HEK293T (cell line): ENCODE data around the gene USE1.

ENCODE experiments used
- CTCF ChIA-PET: fragments of 350-600 bp; formaldehyde crosslinking; extraction: SDS; loops from one replicate; lab custom pipeline; 2021; ENCODE audit warnings: antibody characterized with exemption, inconsistent platforms; lab: Yijun Ruan, JAX
- POLR2A ChIA-PET: fragments of 350-600 bp; formaldehyde crosslinking; extraction: SDS; loops from one replicate; lab custom pipeline; 2020; ENCODE audit warnings: antibody characterized with exemption, inconsistent platforms; lab: Yijun Ruan, JAX
- DNase-seq: peaks from one replicate; pipeline ENCODE4 v3.0.0; 2012; ENCODE audit warnings: mixed read lengths; ENCODE audit errors: extremely low spot score
- ARNT ChIP-seq: fragments of 450-650 bp; IDR thresholded peaks from 2 replicates; pipeline ENCODE4 v1.6.1; 2017; ENCODE audit warnings: mild to moderate bottlenecking
- BHLHE40 ChIP-seq: fragments of 450-650 bp; IDR thresholded peaks from 2 replicates; pipeline ENCODE4 v1.6.1; 2016; ENCODE audit warnings: mild to moderate bottlenecking, moderate library complexity, borderline replicate concordance
- CTBP1 ChIP-seq: fragments of 450-650 bp; IDR thresholded peaks from 2 replicates; pipeline ENCODE4 v1.6.1; 2016; ENCODE audit warnings: borderline replicate concordance
- ELF4 ChIP-seq: fragments of 450-650 bp; IDR thresholded peaks from 2 replicates; pipeline ENCODE4 v1.6.1; 2017; ENCODE audit warnings: antibody characterized with exemption
- FOXA1 ChIP-seq: fragments of 450-650 bp; IDR thresholded peaks from 2 replicates; pipeline ENCODE4 v1.6.1; 2016; ENCODE audit warnings: mild to moderate bottlenecking
- FOXK2 ChIP-seq: fragments of 450-650 bp; IDR thresholded peaks from 2 replicates; pipeline ENCODE4 v1.6.1; 2016; ENCODE audit warnings: mild to moderate bottlenecking
- FOXM1 ChIP-seq: fragments of 450-650 bp; IDR thresholded peaks from 2 replicates; pipeline ENCODE4 v1.6.1; 2017; ENCODE audit warnings: mild to moderate bottlenecking, borderline replicate concordance
- HDGF ChIP-seq: fragments of 450-650 bp; IDR thresholded peaks from 2 replicates; pipeline ENCODE4 v1.6.1; 2017; ENCODE audit warnings: antibody characterized with exemption, borderline replicate concordance
- L3MBTL2 ChIP-seq: fragments of 450-650 bp; conservative IDR thresholded peaks from 2 replicates; pipeline ENCODE4 v1.6.1; 2016; ENCODE audit warnings: mild to moderate bottlenecking
- LEF1 ChIP-seq: fragments of 450-650 bp; IDR thresholded peaks from 2 replicates; pipeline ENCODE4 v1.6.1; 2017; ENCODE audit warnings: mild to moderate bottlenecking, borderline replicate concordance
- NFRKB ChIP-seq: fragments of 450-650 bp; IDR thresholded peaks from 2 replicates; pipeline ENCODE4 v1.6.1; 2016; ENCODE audit warnings: mild to moderate bottlenecking, moderate library complexity
- SP1 ChIP-seq: fragments of 450-650 bp; IDR thresholded peaks from 2 replicates; pipeline ENCODE4 v1.6.1; 2017
- SUZ12 ChIP-seq: fragments of 450-650 bp; IDR thresholded peaks from 2 replicates; pipeline ENCODE4 v1.6.1; 2016; ENCODE audit warnings: mild to moderate bottlenecking
- TARDBP ChIP-seq: fragments of 450-650 bp; IDR thresholded peaks from 2 replicates; pipeline ENCODE4 v1.6.1; 2016
- ZNF384 ChIP-seq: fragments of 450-650 bp; IDR thresholded peaks from 2 replicates; pipeline ENCODE4 v1.6.1; 2016
- TF ChIP-seq, protein P1 (sequence below): fragments of 450-650 bp; IDR thresholded peaks from 2 replicates; pipeline ENCODE4 v1.6.1; 2016

Gene USE1

DNA sequence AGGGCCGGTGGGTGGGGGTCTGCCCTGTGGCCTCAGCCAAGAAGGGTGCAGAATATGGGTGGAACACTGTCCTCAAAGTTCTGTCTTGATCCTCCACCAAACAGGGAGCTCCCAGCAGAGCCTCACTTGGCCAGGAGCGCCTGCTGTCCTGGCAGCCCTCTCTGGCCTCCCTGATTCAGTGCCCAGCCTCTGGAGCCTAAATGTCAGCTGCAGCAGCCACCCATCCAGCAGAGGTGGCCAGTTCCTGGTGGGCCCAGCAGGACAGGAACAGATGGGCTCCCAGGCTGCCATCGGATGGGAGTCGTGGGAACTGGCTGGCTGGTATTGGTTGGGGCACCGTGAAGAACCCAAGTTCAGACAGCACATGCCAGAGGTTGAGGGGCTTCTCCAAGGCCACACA, 1.8 kb upstream of the USE1 start:
- no peak for DNase-seq
- POLR2A ChIA-PET: interaction anchor here (0.7 kb wide), 1 partner anchor 21 kb away, joined by 3 read pairs; no protein-coding TSS in a partner anchor
- CTCF ChIA-PET: no interaction called here
- no peak for TF ChIP-seq FOXM1
- no peak for TF ChIP-seq FOXK2
- TF ChIP-seq ELF4: no peak
- no peak for TF ChIP-seq TARDBP
- no peak for TF ChIP-seq L3MBTL2
- TF ChIP-seq NFRKB: no peak
- no peak for TF ChIP-seq ZNF384
- no peak for TF ChIP-seq BHLHE40

DNA sequence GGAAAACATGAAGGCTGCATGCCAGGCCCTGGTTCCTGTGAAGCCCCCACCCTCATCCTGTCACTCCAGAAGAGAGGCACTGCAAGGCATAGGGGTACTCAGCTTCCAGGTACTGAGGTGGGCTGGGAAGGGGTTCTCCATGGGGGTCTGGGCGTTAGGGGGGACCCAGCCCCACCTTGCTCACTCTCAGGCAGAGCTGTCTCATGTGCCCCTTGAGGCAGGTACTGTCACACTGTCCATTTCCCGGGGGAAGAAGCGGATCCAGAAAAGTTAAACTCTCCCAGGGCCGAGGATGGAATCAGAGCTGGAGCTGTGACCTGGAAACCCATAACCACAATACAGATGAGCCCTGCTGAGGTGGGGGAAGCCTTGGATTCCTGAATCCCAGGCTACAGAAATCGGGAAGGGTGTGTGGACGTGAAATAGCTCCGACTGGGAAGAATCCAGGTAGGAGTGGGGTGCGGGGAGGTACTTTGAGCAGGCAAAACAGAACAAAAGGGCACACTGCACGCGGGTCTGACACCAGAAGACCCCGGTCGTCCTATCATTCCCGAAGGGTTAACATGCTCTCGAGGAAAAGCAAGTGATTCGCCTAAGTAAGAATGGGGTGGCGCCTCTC, 540 bp upstream of the USE1 start:
- DNase-seq: no peak
- ChIA-PET CTCF (interaction anchor here (0.7 to 1.1 kb wide), 2 partner anchors 9 to 13 kb away, joined by 3 to 5 read pairs; no protein-coding TSS in a partner anchor), POLR2A (interaction anchor here (0.6 to 4.5 kb wide), 19 partner anchors 9 to 159 kb away, joined by 3 to 72 read pairs (median 6); partner anchors contain the start of genes BABAM1, MYO9B and OCEL1)
- TF ChIP-seq HDGF: no peak
- no peak for TF ChIP-seq ELF4
- TF ChIP-seq LEF1: no peak
- no peak for TF ChIP-seq NFRKB

DNA sequence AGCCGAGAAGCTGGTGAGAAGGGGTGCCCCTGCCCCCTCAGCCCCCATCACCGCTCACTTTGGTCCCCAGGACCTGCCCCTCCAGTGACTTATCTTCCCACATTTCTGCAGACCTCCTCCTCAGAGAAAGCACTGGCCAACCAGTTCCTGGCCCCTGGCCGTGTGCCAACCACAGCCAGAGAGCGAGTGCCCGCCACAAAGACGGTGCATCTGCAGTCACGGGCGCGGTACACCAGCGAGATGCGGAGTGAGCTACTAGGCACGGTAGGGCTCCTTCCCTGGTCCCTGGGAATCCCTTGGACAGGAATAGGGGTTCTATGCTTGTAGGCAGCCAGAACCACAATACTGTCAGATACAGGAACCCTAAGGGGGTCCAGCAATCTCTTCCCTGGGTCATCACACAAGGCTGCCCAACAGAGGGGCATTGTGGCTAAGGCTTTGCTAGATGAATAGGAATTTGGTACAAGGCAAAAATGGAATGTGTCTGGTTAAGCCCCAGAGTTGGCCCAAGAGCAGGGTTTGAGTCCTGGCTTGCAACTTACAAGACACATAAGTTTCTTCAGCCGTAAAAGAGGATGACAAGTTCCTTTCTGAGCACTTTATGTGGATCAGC, 1.0 kb downstream of the USE1 start:
- DNase-seq: no peak
- TF ChIP-seq SP1 (no peak), CTBP1 (no peak), SUZ12 (no peak), ZNF384 (no peak), HDGF (no peak), L3MBTL2 (no peak), TARDBP (no peak), NFRKB (no peak), FOXK2 (no peak), ARNT (no peak), LEF1 (no peak), FOXM1 (no peak)
- POLR2A ChIA-PET: interaction anchor here (0.9 to 4.5 kb wide), 17 partner anchors 10 to 148 kb away, joined by 3 to 72 read pairs (median 6); partner anchors contain the start of genes BABAM1 and OCEL1
- CTCF ChIA-PET: interaction anchor here (1.1 kb wide), 1 partner anchor 7 kb away, joined by 3 read pairs; no protein-coding TSS in a partner anchor

DNA sequence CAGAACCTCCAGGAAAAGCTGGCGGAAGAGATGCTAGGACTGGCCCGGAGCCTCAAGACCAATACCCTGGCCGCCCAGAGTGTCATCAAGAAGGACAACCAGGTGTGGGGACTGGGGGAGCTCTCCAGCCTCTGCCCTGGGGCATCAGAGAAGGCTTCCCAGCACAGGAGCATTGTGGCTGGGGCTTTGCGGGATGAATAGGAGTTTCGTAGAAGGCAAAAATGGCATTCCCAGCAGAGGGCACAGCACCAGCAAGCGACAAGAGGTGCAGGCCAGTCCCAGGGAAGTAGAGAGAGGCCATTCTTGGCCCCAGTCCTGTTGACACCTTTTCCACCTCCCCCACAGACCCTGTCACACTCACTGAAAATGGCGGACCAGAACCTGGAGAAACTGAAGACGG, 4.1 kb downstream of the USE1 start:
- CTCF ChIA-PET: interaction anchor here (0.7 kb wide), 1 partner anchor 9 kb away, joined by 3 read pairs; no protein-coding TSS in a partner anchor
- TF ChIP-seq NFRKB (no peak), ARNT (no peak), FOXK2 (no peak), TARDBP (no peak), L3MBTL2 (no peak), SP1 (no peak), SUZ12 (no peak), HDGF (no peak), LEF1 (no peak), CTBP1 (no peak), FOXA1 (no peak)
- TF ChIP-seq, protein P1, sequence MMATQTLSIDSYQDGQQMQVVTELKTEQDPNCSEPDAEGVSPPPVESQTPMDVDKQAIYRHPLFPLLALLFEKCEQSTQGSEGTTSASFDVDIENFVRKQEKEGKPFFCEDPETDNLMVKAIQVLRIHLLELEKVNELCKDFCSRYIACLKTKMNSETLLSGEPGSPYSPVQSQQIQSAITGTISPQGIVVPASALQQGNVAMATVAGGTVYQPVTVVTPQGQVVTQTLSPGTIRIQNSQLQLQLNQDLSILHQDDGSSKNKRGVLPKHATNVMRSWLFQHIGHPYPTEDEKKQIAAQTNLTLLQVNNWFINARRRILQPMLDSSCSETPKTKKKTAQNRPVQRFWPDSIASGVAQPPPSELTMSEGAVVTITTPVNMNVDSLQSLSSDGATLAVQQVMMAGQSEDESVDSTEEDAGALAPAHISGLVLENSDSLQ: no peak
- POLR2A ChIA-PET: no interaction called here
- DNase-seq: no peak

DNA sequence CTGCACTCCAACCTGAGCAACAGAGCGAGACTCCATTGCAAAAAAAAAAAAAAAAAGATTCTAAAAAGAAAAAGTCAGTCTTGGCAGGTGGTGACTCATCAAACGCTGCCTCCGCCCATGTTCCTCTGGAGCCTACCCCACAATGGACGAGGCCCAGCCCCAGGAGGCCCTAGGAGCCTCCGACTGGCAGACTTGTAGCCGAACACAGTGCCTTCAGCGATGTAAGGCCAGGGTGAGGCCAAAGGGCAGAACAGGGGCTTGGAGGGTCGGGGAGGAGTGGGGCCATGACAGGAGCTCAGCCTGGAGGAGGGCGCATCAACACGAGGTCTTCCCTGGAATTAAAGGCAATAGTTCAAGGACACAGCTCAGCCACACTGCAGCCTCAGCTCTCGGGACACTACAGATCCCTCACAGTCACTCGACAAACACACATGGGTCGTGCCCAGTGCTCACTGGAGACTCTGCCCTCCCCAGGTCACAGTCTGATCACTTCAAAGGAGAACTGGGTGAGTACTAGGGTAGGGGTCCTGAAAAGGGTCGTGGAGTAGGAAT, 5.1 kb downstream of the USE1 start:
- POLR2A ChIA-PET: no interaction called here
- no peak for TF ChIP-seq L3MBTL2
- TF ChIP-seq HDGF: no peak
- no peak for TF ChIP-seq SUZ12
- no peak for TF ChIP-seq CTBP1
- TF ChIP-seq, protein P1: no peak
- no peak for TF ChIP-seq ARNT
- TF ChIP-seq NFRKB: no peak
- no peak for TF ChIP-seq FOXA1
- no peak for TF ChIP-seq LEF1
- TF ChIP-seq FOXK2: no peak
- no peak for TF ChIP-seq ZNF384
- TF ChIP-seq FOXM1: no peak
- no peak for TF ChIP-seq SP1
- TF ChIP-seq BHLHE40: no peak
- TF ChIP-seq ELF4: no peak
- TF ChIP-seq TARDBP: no peak
- CTCF ChIA-PET: interaction anchor here (0.6 kb wide), 1 partner anchor 28 kb away, joined by 5 read pairs; no protein-coding TSS in a partner anchor
- DNase-seq: no peak

DNA sequence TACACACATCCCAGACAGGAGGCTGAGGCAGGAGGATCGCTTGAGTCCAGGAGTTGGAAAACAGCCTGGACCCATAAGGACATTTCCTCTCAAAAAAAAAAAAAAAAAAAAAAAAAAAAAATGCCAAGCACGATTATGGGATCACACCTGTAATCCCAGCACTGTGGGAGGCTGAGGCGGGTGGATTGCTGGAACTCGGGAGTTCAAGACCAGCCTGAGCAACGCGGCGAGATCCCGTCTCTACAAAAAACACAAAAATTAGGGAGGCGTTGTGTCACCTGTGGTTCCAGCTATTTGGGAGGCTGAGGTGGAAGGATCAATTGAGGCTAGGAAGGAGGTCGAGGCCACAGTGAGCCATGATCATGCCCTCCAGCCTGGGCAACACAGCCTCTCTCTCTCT, 9.9 kb downstream of the USE1 start:
- no peak for DNase-seq
- ChIA-PET POLR2A (interaction anchor here (0.5 to 6.0 kb wide), 6 partner anchors 9 to 804 kb away, joined by 3 to 72 read pairs (median 4); partner anchors contain the start of gene USE1), CTCF (interaction anchor here (1.7 kb wide), 1 partner anchor 10 kb away, joined by 11 read pairs; no protein-coding TSS in a partner anchor)
- TF ChIP-seq ZNF384 (peak; percentile 67; the same call in 1 of the 2 replicates), HDGF (no peak), CTBP1 (no peak)
